Measurements from ENCODE around the gene DAGLA.

The DAGLA gene

DNA sequence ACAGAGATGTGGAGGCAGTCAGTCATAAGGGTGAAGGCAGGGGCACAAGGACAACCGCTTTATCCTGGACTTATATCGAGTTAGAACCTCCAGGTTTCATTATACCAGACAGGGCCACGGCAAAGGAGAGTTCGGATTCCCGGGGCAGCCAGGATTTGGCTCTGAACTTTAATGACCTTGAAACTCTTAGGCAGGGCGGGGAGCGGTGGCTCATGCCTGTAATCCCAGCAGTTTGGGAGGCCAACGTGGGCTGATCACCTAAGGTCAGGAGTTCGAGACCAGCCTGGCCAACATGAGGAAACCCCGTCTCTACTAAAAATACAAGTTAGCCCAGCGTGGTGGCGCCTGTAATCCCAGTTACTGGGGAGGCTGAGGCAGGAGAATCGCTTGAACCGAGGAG is 71.2 kb downstream of the DAGLA start:
- Histone ChIP-seq H3K27ac (no peak overlapping the region), H3K36me3 (no peaks in the 10 kb centered on the region), H3K4me3 (ENCODE audit: low read depth in 1 of 2, low read length in 1 of 2) (no peak overlapping the region), H3K27me3 (peaks cover 72% of the 10 kb centered on the region), H3K9me3 (no peaks in the 10 kb centered on the region), H3K4me1 (ENCODE audit: control insufficient read depth in 1 of 2, insufficient read depth in 1 of 2, low read depth in 1 of 2, low read length in 1 of 2) (peaks cover 0 to 4% of the 10 kb centered on the region in 2 experiments)
- TF ChIP-seq, protein P1, sequence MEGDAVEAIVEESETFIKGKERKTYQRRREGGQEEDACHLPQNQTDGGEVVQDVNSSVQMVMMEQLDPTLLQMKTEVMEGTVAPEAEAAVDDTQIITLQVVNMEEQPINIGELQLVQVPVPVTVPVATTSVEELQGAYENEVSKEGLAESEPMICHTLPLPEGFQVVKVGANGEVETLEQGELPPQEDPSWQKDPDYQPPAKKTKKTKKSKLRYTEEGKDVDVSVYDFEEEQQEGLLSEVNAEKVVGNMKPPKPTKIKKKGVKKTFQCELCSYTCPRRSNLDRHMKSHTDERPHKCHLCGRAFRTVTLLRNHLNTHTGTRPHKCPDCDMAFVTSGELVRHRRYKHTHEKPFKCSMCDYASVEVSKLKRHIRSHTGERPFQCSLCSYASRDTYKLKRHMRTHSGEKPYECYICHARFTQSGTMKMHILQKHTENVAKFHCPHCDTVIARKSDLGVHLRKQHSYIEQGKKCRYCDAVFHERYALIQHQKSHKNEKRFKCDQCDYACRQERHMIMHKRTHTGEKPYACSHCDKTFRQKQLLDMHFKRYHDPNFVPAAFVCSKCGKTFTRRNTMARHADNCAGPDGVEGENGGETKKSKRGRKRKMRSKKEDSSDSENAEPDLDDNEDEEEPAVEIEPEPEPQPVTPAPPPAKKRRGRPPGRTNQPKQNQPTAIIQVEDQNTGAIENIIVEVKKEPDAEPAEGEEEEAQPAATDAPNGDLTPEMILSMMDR (IDR thresholded peaks at IDR 0.05), result no peak

DNA sequence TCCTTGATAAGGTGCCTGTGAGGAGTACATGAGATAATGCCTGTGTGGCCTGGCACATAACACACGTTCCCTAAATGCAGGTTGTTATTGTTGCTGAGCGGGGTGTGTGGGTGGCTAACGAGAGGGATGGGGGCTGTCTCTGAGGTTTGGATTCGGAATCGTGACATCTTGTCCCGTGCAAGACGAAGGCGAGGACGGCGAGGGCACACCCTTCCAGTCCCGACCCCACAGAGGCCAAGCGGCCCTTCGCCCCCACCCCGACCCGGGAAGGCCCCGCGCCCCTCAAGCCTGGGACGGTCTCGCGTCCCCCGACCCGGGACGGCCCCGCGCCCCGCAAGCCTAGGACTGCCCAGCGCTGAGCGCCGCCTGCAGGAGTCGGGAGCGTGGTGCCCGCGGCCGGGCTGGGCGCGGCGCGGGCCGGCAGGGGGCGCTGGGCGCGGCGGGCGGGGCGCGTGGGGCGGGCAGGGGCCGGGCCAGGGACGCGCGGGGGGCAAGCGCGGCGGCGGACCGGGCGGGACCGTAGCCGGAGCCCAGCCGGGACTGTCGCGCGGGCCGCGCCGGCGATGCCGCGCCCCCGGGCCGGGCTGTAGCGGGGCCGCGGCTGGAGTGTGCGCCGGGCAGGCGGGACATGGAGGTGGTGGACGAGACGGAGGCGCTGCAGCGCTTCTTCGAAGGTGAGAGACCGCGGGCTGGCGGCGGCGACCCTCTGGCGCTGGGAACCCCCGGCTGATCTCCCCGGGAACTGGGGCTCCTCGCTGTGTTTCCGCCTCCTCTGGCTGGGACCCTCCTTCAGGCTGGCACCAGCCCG is 72.1 kb downstream of the DAGLA start, which contains the start of gene MYRF:
TSS of gene MYRF (plus strand) at position 520 of the 808 bp plus-strand sequence. CDS start at position 629, 109 bp downstream.
- Histone ChIP-seq H3K4me3 (ENCODE audit: low read depth in 1 of 2, low read length in 1 of 2) (no peak within 1 kb of the TSS), H3K4me1 (ENCODE audit: control insufficient read depth in 1 of 2, insufficient read depth in 1 of 2, low read depth in 1 of 2, low read length in 1 of 2) (peaks cover 0 to 4% of the 10 kb centered on the region in 2 experiments), H3K36me3 (no peaks in the 10 kb centered on the region), H3K27ac (no peak within 1 kb of the TSS), H3K9me3 (no peaks in the 10 kb centered on the region), H3K27me3 (peaks cover 72% of the 10 kb centered on the region)
- TF ChIP-seq, protein P1 (IDR thresholded peaks at IDR 0.05), result no peak

DNA sequence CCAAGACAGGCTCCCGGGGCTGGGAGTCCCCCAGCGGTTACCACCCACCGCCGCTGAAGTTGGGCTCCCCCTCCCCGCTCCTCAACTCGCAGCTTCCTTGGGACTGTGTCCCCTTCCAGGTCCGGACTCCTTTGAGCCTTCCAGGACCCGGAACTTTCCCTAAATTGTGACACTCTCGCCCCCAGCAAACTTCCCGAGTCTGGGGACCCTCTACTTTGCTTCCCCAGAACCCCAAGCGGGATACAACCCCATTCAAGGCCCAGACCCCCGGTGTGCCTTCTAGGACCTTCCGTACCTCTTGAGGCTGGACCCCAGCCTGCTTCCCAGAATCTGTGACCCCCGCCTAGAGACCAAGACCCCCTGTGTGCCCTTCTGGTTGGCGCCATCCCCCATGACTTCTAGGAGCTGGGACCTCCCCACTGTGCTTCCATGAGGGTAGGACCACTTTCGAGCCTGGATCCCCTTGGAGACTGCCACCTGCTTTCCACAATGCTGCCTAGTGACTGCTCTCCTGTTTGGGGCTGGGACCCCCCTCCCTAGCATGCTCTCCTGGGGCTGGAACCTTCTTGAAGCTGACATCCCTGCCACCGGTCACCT is 72.8 kb downstream of the DAGLA start:
- Histone ChIP-seq H3K27me3 (peaks cover 68% of the 10 kb centered on the region), H3K27ac (no peak overlapping the region), H3K4me1 (ENCODE audit: control insufficient read depth in 1 of 2, insufficient read depth in 1 of 2, low read depth in 1 of 2, low read length in 1 of 2) (peaks cover 0 to 4% of the 10 kb centered on the region in 2 experiments), H3K36me3 (no peaks in the 10 kb centered on the region), H3K4me3 (ENCODE audit: low read depth in 1 of 2, low read length in 1 of 2) (no peak overlapping the region), H3K9me3 (no peaks in the 10 kb centered on the region)
- TF ChIP-seq, protein P1 (IDR thresholded peaks at IDR 0.05), result no peak

DNA sequence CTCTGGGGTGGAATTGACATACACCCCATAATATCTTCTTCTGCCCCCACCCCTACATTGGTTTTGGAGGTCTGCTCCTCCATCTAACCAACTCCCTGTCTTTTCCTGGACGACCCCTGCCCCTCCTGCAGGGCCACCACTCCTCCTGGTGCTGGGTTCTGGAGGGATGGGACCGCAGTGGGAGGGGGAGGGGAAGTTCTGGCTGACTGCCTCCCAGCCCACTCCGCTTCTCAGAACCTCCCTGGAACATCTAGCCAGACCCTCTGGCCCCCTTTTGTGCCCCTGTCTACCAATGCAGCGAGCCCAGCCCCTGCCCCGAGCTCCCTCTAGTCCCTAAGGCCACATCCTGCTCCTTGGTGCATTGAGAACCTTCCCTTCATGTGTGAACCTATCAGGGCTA is 73.5 kb downstream of the DAGLA start:
- Histone ChIP-seq H3K4me3 (ENCODE audit: low read depth in 1 of 2, low read length in 1 of 2) (no peak overlapping the region), H3K27ac (no peak overlapping the region), H3K4me1 (ENCODE audit: control insufficient read depth in 1 of 2, insufficient read depth in 1 of 2, low read depth in 1 of 2, low read length in 1 of 2) (peaks cover 0 to 4% of the 10 kb centered on the region in 2 experiments), H3K9me3 (no peaks in the 10 kb centered on the region), H3K36me3 (no peaks in the 10 kb centered on the region), H3K27me3 (peaks cover 62% of the 10 kb centered on the region)
- TF ChIP-seq, protein P1 (IDR thresholded peaks at IDR 0.05), result no peak

DNA sequence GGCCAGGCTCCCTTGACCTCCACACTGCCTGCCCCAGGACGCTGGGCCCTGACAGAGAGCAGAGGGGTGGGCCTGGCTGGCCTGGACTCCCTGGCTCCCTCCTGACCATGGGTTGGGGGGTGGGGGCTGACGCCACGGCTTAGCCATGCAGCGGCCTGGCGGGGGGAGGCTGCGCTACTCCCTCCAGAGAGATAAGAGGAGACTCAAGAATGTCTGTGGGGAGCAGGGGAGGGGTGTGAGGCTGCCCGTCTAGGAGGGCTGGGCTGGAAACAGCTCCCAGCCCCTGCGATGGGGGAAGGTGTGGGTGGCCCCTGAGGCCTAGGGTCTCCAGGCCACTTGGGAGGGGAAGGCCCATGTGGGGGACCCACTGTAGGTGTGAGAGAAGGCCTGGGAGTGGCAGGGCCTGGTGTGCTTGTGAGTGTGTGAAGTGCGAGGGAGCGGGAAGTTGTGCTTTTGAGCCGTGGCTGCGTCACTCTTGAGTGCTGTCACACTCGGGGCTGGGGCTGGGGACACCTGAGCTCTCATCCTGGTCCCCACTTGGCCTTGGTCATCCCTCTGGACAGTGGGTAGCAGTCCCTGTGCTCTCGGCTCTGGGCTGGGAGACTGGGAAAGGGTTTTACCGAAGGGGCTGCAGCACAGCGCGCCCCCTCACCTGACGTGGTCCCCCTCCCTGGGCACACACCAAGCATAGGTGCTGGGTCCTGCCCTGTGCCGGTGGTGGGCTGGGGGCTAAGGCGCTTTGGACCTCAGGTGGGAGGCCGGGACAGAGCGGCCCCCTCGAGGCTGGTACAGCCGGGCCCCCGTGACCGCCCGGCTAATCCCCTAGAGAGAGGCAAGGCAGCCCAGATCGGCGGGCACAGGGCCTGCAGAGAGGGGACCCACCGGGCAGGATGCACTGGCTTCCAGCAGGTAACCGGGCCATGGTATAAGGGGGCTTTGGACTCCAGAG is 74.6 kb downstream of the DAGLA start:
- no peaks in the 10 kb centered on the region for H3K9me3 ChIP-seq
- no peak overlapping the region for H3K27ac ChIP-seq
- TF ChIP-seq, protein P1 (IDR thresholded peaks at IDR 0.05), result no peak
- no peaks in the 10 kb centered on the region for H3K36me3 ChIP-seq
- H3K4me3 ChIP-seq (ENCODE audit: low read depth in 1 of 2, low read length in 1 of 2), result no peak overlapping the region
- peaks cover 0 to 4% of the 10 kb centered on the region in 2 experiments for H3K4me1 ChIP-seq (ENCODE audit: control insufficient read depth in 1 of 2, insufficient read depth in 1 of 2, low read depth in 1 of 2, low read length in 1 of 2)
- peaks cover 50% of the 10 kb centered on the region for H3K27me3 ChIP-seq

Measured in neutrophil (primary cell).